ENCODE results near the gene POLD3.
A peak's percentile ranks its signal among the peaks of the same experiment; 100 is the strongest.
"Not testable (repeated sequence)": the region's sequence is repeated elsewhere in the genome, so short reads cannot be mapped to it uniquely, and the experiment has no call there.

Gene POLD3

GRCh38 chr11:74577624-74578396 is 14.6 kb upstream of the POLD3 start:
- POLR2A ChIA-PET, result no interaction called here
- no peak overlapping the region for H3K4me3 ChIP-seq (ENCODE audit: low read depth, low read length)
- CTCF ChIA-PET, result interaction anchor here (1.0 to 2.6 kb wide), 4 partner anchors 11 to 162 kb away, joined by 4 to 17 read pairs (median 4); no protein-coding TSS in a partner anchor
- no peak for TF ChIP-seq CTCF (IDR thresholded peaks at IDR 0.05; ENCODE audit: insufficient read depth, low read length, missing control alignments)
- DNase-seq (ENCODE audit: low read depth, low spot score), result no peak

GRCh38 chr11:74579577-74580270 is 12.7 kb upstream of the POLD3 start:
- ChIA-PET POLR2A (no interaction called here), CTCF (interaction anchor here (1.4 to 4.3 kb wide), 3 partner anchors 9 to 128 kb away, joined by 4 to 20 read pairs (median 11); no protein-coding TSS in a partner anchor)
- no peak for DNase-seq (ENCODE audit: low read depth, low spot score)
- H3K4me3 ChIP-seq (ENCODE audit: low read depth, low read length), result no peak overlapping the region
- TF ChIP-seq CTCF (IDR thresholded peaks at IDR 0.05; ENCODE audit: insufficient read depth, low read length, missing control alignments), result no peak

- no peak for TF ChIP-seq CTCF (IDR thresholded peaks at IDR 0.05; ENCODE audit: insufficient read depth, low read length, missing control alignments)
- H3K4me3 ChIP-seq (ENCODE audit: low read depth, low read length), result no peak overlapping the region
- ChIA-PET CTCF (interaction anchor here (1.0 to 4.3 kb wide), 4 partner anchors 11 to 156 kb away, joined by 3 to 20 read pairs (median 7); no protein-coding TSS in a partner anchor), POLR2A (interaction anchor here (0.7 kb wide), 1 partner anchor 10 kb away, joined by 3 read pairs; no protein-coding TSS in a partner anchor)
- DNase-seq (ENCODE audit: low read depth, low spot score), result no peak
These were observed 10.3 kb upstream of the POLD3 start for GRCh38 chr11:74581954-74582547.

GRCh38 chr11:74583024-74583624 is 9.3 kb upstream of the POLD3 start:
- no peak overlapping the region for H3K4me3 ChIP-seq (ENCODE audit: low read depth, low read length)
- no peak for TF ChIP-seq CTCF (IDR thresholded peaks at IDR 0.05; ENCODE audit: insufficient read depth, low read length, missing control alignments)
- no peak for DNase-seq (ENCODE audit: low read depth, low spot score)
- ChIA-PET POLR2A (no interaction called here), CTCF (interaction anchor here (4.3 kb wide), 1 partner anchor 13 kb away, joined by 20 read pairs; no protein-coding TSS in a partner anchor)

- CTCF ChIA-PET, result interaction anchor here (1.4 kb wide), 1 partner anchor 334 kb away, joined by 3 read pairs; no protein-coding TSS in a partner anchor
These were observed 1.9 kb upstream of the POLD3 start for GRCh38 chr11:74590492-74590891.

GRCh38 chr11:74592063-74592440 is 330 bp upstream of the POLD3 start:
- CTCF ChIA-PET, result interaction anchor here (0.8 to 1.9 kb wide), 5 partner anchors 25 to 336 kb away, joined by 3 to 10 read pairs (median 3); no protein-coding TSS in a partner anchor
- POLR2A ChIA-PET, result interaction anchor here (0.5 kb wide), 1 partner anchor 10 kb away, joined by 3 read pairs; no protein-coding TSS in a partner anchor
- TF ChIP-seq CTCF (IDR thresholded peaks at IDR 0.05; ENCODE audit: insufficient read depth, low read length, missing control alignments), result no peak
- DNase-seq (ENCODE audit: low read depth, low spot score), result no peak
- H3K4me3 ChIP-seq (ENCODE audit: low read depth, low read length), result peak overlapping the region; percentile 81

More at GRCh38 chr11:74590492-74590891, 1.9 kb upstream of the POLD3 start:
- POLR2A ChIA-PET; DNase-seq (ENCODE audit: low read depth, low spot score); H3K4me3 ChIP-seq (ENCODE audit: low read depth, low read length): not testable (repeated sequence)

All from AG04449 (cell line).